Stimulated activated naive CD4-positive, alpha-beta T cell treated with Interleukin-2 at 50 U/mL for 16 hours (primary cell): ENCODE data around the gene TPCN2.
"Not testable (repeated sequence)": the region's sequence is repeated elsewhere in the genome, so short reads cannot be mapped to it uniquely, and the experiment has no call there.

Experiments
- DNase-seq: peaks from one replicate; lab custom pipeline; 2025; lab: John Stamatoyannopoulos, UW

The TPCN2 gene

GRCh38 chr11:69048694-69049489 lies at the start of gene TPCN2:
TPCN2 (plus strand) TSS chr11:69048932; CDS start chr11:69048998, 66 bp downstream.
- DNase-seq: peak; percentile 86

GRCh38 chr11:68999093-68999747 lies 49.5 kb upstream of the TPCN2 start:
- no peak for DNase-seq

DNA sequence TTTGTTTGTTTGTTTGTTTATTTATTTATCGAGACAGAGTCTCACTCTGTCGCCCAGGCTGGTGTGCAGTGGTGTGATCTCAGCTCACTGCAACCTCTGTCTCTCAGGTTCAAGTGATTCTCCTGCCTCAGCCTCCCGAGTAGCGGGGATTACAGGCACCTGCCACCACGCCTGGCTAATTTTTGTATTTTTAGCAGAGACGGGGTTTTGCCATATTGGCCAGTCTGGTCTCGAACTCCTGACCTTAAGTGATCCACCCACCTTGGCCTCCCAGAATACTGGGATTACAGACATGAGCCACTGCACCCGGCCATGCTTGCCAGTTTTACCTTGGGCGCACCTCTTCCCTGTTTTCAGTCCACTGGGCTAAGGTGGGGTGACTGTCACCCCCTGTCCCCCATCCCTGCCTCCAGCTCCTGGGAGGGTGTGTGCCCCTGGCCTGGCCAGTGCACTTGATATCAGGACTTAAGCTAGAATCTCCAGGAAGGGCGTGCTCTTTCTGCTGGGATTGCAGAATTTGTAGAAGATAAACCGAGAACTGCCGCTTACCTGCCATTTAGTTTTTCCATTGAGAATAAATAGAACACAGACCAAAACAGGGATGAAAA lies 48.9 kb upstream of the TPCN2 start:
- not testable (repeated sequence) for DNase-seq

- DNase-seq: no peak
Observed at GRCh38 chr11:69000391-69000790, 48.3 kb upstream of the TPCN2 start.

DNA sequence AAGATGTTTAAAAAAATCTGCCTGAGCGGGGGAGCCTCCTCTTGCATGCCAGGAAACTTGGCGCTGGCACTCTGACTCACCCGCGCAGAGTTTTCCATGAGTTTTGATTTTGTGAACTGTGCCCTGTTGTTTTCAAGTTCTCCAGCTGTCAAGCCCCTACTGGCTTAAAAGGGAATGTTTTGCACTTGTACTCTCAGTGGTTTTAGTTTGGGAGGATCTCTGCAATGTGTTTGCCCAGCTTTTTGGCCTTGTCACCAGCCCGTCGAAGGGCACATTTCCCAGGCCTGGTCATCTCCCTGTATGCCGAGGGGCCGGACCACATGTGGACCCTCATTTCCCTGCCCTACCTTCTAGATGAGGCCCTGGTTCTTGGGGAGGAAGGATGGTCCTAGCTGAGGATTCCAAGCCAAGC lies 47.9 kb upstream of the TPCN2 start:
- no peak for DNase-seq

DNA sequence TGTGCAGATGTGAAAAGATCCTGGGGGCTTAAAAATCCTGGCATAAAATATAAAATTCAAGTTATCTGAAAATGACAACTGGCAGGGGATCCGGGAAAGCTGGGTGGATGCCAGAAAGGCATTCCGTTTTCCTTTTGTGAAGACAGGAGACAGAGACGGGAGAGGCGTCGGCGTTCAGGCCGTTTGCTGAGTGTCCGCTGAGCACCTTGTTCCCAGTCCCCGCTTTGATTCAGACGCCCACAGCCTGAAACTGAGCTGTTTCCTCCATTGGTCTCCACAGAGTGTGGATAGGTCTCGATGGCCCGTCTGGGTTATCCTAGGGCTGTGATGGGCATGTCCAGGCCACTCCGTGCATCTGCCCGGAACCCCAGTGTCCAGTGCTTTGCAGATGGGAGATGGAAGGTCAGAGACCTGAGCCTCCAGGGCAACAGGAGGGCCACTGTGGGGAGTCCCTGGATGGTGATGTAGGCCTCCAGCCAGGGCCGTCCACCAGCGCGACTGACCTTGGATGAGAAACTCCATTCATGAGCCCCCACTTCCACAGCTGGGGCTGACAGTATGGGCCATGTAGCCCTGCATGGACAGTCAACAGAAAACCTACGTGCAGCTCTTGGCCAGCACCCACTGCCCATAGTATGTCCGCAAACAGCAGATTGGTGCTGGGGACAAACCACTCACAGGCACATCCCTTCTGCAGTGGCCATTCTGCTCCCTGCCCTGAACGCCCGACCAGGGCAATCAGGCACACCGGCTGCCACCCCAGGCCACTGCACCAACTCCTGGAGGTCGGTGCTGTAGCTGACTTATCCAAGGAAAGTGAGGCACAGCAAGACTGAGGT lies 47.3 kb upstream of the TPCN2 start:
- no peak for DNase-seq

DNA sequence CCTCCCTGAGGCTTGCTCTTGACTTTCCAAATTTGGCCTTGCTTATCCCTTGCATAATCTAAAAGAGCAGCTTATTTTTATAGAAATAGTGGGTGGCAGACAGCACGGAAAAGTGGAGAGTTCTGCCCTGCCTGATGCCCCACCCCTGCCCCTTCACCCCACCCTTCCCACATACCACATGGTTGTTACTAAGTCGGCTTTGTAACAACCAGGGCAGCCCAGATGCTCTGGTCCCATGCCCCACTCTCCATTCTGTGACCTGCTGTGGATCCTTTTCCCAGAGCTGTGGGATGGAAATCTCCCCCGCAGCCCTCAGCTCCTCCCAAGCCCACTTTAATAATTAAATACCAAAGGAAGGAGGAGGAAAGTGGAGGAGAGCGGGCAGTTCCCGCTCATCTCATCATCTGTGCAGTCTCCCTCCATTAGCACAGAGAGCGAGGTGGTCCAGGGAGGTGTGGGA lies 46.6 kb upstream of the TPCN2 start:
- no peak for DNase-seq

DNA sequence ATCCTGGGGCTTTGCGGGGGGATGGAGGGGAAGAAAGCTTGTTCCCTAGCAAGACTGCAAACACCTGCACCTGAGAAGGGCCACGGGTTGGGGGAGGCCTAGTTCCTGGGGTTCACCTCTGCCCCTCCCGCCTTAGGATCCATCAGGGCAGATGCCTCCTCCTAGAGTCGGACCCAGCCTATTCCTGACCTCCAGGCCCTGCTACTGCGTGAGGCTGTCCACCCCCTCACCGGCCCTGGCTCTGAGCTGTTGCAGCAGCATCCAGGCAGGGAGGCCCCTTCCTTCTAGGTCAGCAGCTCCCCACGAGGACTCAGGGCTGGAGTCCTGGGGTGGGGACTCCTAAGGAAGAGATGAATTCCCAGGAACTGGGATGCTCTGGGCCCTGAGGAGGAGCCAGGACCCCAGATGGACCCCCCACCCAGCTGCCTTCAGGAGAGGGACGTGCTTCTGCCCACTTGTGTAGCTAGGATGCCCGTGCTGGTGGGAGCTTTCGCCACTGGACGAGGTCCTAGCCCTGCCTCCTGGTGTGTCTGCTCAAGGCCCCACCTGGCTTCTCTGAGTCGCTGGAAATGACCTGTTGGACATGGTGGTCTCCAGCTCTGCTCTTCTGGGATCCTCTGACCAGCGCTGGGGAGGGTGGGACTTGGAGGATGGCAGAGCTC lies 46.0 kb upstream of the TPCN2 start:
- DNase-seq: no peak

- no peak for DNase-seq
Observed at GRCh38 chr11:69003301-69003865, 45.3 kb upstream of the TPCN2 start.

GRCh38 chr11:69003866-69004367 lies 44.8 kb upstream of the TPCN2 start:
- no peak for DNase-seq

DNA sequence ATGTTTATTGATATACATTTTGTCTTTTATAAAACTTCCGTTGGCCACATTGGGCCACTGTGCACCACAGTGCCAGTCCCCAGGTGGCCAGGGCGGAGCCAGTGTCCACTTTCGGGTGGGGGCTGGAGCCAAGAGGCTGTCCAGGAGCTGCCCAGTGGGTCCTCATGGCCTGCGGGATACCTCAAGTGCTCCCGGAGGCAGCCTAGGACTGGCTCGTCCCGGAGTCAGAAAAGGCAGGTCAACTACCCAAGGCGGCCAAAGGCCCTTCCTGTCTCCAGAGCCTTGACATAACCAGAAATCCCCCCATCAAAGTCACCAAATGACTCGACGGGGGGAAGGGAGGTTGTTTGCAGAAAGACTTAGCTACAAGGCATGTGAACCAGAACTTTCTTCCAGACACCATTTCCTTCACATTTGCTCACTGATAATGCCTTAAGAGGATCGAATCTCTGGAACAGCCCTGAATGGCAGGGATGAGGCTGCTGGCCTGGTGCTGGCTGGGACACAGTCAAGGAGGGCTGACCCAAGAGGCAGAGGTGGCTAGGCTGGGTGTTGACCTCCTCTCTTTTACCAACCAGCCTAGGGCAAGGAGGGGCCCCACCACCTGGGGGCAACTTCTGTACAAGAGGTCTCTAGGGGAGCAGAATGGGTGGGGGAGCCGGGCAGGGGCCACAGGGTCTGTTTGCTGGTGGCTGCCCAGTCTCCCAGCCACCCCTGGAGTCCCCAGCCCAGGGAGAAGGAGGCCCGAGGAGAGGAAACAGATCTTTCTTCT lies 44.1 kb upstream of the TPCN2 start:
- no peak for DNase-seq

DNA sequence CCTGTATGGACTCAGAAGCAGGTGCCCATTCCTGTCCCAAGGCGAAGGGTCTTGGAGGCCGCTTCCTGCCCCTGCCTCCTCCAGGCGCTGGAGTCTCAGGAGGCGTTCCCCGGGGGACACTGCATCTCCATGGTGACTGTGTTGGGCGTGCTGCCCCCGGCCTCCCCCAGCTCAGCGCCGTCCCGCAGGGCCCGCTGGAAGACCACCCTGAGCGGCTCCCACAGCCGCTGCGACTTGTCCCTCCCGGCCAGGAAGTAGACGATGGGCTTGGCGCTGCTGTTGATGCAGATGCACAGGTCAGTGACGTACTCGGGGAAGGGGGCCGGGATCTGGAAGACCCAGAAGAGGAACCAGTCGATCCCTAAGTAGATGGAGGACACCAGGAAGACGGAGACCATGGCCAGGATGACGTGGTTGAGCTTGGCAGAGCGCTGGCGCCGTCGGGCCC lies 43.5 kb upstream of the TPCN2 start:
- DNase-seq: no peak

DNA sequence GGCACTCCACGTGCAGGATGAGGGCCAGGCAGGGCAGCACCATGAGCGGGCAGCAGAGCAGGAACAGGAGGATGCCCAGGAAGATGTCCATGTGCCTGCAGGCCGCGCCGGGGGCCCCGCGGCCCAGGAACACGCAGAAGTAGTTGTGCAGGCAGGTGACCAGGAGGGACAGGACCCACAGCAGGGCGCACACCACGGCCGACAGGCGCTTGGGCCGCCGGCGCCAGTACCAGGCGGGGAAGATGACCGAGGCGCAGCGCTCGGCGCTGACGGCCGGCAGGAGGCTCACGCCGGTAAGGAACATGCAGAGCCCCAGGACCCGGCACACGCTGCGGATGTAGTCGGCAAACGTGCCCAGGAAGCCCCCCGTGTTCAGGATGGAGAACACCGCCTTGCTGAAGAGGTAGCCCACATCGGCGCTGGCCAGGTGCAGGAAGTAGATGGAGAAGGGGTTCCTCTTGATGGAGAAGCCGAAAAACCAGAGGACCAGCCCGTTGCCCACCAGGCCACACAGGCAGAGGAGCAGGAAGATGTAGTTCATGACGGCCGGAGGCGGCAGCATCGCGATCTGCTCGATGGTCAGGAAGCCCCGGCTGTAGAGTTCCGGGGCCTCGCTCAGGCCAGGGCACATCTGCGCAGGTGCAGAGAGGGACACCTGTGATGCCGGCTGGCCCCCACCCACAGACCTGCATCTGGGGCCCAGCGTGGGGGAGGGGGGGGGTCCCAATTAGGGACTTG lies 42.9 kb upstream of the TPCN2 start:
- no peak for DNase-seq

- no peak for DNase-seq
Observed at GRCh38 chr11:69006816-69007215, 41.9 kb upstream of the TPCN2 start.

DNA sequence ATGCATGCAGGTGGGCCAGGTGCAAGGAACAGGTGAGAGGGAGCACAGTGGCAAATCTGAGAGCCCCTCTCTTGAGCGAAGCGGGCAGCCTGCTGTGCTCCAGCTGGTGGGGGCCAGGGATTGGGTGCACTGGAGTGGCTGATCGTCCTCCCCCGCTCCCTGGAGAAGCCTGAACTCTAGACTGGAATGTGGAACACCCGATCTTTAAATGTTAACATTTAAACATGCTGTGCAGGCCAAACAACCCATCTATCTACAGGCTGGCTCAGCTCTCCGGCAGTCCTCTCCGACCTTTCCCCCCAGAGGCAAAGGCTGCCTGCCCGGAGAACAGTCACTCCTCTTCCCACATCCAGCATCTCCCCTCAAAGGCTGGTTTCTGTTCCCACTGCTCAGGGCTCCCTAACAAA lies 40.8 kb upstream of the TPCN2 start:
- no peak for DNase-seq

GRCh38 chr11:69008737-69009440 lies 39.8 kb upstream of the TPCN2 start:
- DNase-seq: no peak

- no peak for DNase-seq
Observed at GRCh38 chr11:69009441-69010211, 39.1 kb upstream of the TPCN2 start.

- DNase-seq: no peak
Observed at GRCh38 chr11:69010361-69010891, 38.3 kb upstream of the TPCN2 start.
